Right lobe of liver (tissue), 4 donors: Measurements from ENCODE around the gene STING1.

ENCODE experiments used
- POLR2A ChIP-seq: fragments of 450-650 bp; IDR thresholded peaks from one replicate; pipeline ENCODE4 v1.6.1; 2017; ENCODE audit warnings: antibody characterized with exemption, mild to moderate bottlenecking
- TF ChIP-seq, protein P1 (sequence below), 4 donors: fragments of 200-600 bp in 3 of 4; fragments of 450-650 bp in 1 of 4; IDR thresholded peaks; one replicate each; pipeline versions ENCODE4 v1.5.1 to v1.8.0; 2016 to 2022; ENCODE audit warnings: antibody characterized with exemption in 4 of 4, mild to moderate bottlenecking in 2 of 4
- donor health status: DM: no; HTN: no; CAD: no.
- donor health status: DM: no; HTN: no; CAD: no.
- donor health status: DM: no; HTN: yes; CAD: no.

DNA sequence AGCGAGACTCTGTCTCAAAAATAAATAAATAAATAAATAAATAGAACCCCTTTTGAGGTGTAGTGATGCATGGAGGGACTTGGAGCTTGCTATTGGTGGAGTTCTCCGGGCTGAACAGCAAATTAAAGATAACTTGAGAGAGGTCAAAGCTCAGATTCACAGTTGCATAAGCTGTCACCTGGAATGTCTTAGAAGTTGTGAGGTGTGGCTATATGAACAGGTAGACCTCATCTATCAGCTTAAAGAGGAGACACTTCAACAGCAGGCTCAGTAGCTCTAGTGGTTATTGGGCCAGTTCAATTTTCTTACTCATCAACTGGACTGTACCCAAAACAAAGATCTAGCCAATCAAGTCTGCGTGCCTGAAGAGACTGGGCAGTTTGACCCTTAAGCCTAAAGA, 11.7 kb upstream of the STING1 start:
- TF ChIP-seq, protein P1, sequence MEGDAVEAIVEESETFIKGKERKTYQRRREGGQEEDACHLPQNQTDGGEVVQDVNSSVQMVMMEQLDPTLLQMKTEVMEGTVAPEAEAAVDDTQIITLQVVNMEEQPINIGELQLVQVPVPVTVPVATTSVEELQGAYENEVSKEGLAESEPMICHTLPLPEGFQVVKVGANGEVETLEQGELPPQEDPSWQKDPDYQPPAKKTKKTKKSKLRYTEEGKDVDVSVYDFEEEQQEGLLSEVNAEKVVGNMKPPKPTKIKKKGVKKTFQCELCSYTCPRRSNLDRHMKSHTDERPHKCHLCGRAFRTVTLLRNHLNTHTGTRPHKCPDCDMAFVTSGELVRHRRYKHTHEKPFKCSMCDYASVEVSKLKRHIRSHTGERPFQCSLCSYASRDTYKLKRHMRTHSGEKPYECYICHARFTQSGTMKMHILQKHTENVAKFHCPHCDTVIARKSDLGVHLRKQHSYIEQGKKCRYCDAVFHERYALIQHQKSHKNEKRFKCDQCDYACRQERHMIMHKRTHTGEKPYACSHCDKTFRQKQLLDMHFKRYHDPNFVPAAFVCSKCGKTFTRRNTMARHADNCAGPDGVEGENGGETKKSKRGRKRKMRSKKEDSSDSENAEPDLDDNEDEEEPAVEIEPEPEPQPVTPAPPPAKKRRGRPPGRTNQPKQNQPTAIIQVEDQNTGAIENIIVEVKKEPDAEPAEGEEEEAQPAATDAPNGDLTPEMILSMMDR (IDR thresholded peaks at IDR 0.05): no peak
- no peak for TF ChIP-seq POLR2A
